Activated T-helper 1 cell treated with anti-CD3 and anti-CD28 coated beads, Interleukin-2, amount 50 U/mL, for 16 hours (primary cell): ENCODE measurements around the gene GET4.

Source experiments
- DNase-seq, 2 donors: peaks; one replicate each; pipeline ENCODE4 v3.0.0-alpha.2; 2020; ENCODE audit warnings: low read depth in 1 of 2, low spot score in 1 of 2

The GET4 gene

GRCh38 chr7:876077-876971 is at the start of gene GET4:
GET4 (plus strand) TSS chr7:876554; CDS start chr7:876646, 92 bp downstream.
- DNase-seq, result peak; percentile 92 to 96

- no peak for DNase-seq
These were observed 47.4 kb upstream of the GET4 start for GRCh38 chr7:828793-829561.

- DNase-seq, result no peak
These were observed 46.3 kb upstream of the GET4 start for GRCh38 chr7:830069-830468.

- DNase-seq, result no peak
These were observed 44.7 kb upstream of the GET4 start for GRCh38 chr7:831596-832166.

- peak; percentile 34 to 39 for DNase-seq
These were observed 44.0 kb upstream of the GET4 start, which contains the start of gene SUN1 for GRCh38 chr7:832167-832967. SUN1 (plus strand) TSS chr7:832476; CDS start chr7:832525, 49 bp downstream.

GRCh38 chr7:832968-833424 is 43.4 kb upstream of the GET4 start:
- DNase-seq, result no peak

GRCh38 chr7:833601-834258 is 42.6 kb upstream of the GET4 start:
- no peak for DNase-seq

- DNase-seq, result no peak
These were observed 42.1 kb upstream of the GET4 start for GRCh38 chr7:834277-834676.

- DNase-seq, result no peak
These were observed 41.3 kb upstream of the GET4 start for GRCh38 chr7:835021-835420.

GRCh38 chr7:835485-836401 is 40.6 kb upstream of the GET4 start:
- DNase-seq, result no peak

GRCh38 chr7:836429-836828 is 39.9 kb upstream of the GET4 start:
- DNase-seq, result no peak

- DNase-seq, result no peak
These were observed 39.4 kb upstream of the GET4 start for GRCh38 chr7:837001-837400.

- DNase-seq, result no peak
These were observed 36.3 kb upstream of the GET4 start for GRCh38 chr7:840001-840600.

GRCh38 chr7:841943-842342 is 34.4 kb upstream of the GET4 start:
- no peak for DNase-seq

- DNase-seq, result no peak
These were observed 33.8 kb upstream of the GET4 start for GRCh38 chr7:842431-843031.

GRCh38 chr7:843230-843629 is 33.1 kb upstream of the GET4 start:
- DNase-seq, result no peak

- no peak for DNase-seq
These were observed 32.3 kb upstream of the GET4 start for GRCh38 chr7:844043-844442.

- DNase-seq, result no peak
These were observed 31.8 kb upstream of the GET4 start for GRCh38 chr7:844514-844913.
